HG03460 (cell line): Measurements from ENCODE around the gene TUBAL3.

Source experiments
- ATAC-seq: cut with Tn5 transposase; IDR thresholded peaks from one replicate; pipeline ENCODE4 v1.9.1; 2021; ENCODE audit not compliant: unreplicated experiment

TUBAL3 gene

DNA sequence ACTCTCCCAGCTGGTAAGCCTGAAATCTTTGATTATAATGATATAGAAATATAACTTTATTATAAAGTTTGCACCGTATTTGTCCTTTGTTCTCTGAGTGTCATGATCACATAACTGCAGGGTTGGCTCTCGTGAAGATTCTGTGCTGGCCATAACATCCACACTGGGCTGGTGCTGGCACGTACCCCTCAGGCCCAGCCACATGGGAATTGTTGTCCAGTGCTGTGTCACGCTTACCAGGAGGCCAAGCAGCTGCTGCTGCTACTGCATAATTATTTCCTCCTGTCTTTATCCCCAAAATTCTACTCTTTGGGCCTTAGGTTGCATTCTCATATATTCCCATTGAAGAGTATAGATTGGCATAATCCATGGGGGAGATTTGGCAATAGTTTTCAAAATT, 60.6 kb downstream of the TUBAL3 start:
- no peak for ATAC-seq

DNA sequence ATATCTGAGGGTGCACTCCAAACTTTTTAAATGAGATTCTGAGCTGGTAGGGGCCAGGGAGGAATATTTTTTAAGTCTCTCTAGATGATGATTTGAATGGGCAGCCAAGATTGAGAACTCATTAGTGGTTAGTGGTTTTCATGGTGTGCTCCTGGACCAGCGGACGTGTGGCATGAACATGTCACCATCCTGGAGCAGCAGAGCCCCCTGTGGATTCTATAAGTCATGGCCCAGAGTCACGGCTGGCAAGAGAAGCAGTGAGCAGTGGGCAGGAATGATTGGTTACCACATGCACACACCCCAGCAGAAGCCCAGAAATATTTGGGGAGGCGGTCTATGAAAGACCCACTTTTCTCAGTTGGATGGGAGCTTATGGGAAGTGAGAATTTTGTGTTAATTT, 61.1 kb downstream of the TUBAL3 start:
- no peak for ATAC-seq
